ENCODE results near the gene EEF1A2. TPM values are rescaled to one million over a fixed set of nuclear protein-coding genes. Genes with fewer than 3 reads are reported as not detected.

EEF1A2 gene
- total RNA-seq, 2 donors from 2014 or later, result 2.4 TPM; not detected in 1

DNA sequence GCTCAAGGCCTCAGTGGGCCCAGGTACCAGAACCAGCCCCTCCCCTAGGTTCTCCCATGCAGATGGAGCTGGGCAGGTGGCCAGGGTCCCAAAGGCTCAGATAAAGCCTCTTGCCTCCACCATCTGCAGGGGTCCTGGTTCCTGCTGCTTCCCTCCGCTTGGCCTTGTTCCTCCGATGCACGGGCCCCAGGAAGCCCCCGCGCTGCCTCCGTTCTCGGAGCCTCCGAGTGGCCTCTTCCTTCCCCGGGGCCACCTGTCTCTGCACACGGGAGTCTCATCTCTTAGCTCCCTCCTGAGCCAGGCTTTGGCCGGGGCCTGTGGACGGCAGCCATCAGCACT, 40.2 kb upstream of the EEF1A2 start:
- no peak overlapping the region for H3K27ac ChIP-seq
- DNase-seq (ENCODE audit: low spot score) (no peak), ATAC-seq (ENCODE audit: insufficient number of reproducible peaks, low FRiP score, low read depth) (no peak)
- H3K36me3 ChIP-seq, result no peaks in the 10 kb centered on the region
- no peaks in the 10 kb centered on the region for H3K9me3 ChIP-seq
- no peak overlapping the region for H3K4me3 ChIP-seq
- TF ChIP-seq, protein P1, sequence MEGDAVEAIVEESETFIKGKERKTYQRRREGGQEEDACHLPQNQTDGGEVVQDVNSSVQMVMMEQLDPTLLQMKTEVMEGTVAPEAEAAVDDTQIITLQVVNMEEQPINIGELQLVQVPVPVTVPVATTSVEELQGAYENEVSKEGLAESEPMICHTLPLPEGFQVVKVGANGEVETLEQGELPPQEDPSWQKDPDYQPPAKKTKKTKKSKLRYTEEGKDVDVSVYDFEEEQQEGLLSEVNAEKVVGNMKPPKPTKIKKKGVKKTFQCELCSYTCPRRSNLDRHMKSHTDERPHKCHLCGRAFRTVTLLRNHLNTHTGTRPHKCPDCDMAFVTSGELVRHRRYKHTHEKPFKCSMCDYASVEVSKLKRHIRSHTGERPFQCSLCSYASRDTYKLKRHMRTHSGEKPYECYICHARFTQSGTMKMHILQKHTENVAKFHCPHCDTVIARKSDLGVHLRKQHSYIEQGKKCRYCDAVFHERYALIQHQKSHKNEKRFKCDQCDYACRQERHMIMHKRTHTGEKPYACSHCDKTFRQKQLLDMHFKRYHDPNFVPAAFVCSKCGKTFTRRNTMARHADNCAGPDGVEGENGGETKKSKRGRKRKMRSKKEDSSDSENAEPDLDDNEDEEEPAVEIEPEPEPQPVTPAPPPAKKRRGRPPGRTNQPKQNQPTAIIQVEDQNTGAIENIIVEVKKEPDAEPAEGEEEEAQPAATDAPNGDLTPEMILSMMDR (IDR thresholded peaks at IDR 0.05), result no peak
- H3K27me3 ChIP-seq (replicated peaks; ENCODE audit: insufficient read depth), result no peaks in the 10 kb centered on the region
- peaks cover 0 to 5% of the 10 kb centered on the region in 2 donors for H3K4me1 ChIP-seq (ENCODE audit: control insufficient read depth in 1 of 2, low read depth in 2 of 2)

DNA sequence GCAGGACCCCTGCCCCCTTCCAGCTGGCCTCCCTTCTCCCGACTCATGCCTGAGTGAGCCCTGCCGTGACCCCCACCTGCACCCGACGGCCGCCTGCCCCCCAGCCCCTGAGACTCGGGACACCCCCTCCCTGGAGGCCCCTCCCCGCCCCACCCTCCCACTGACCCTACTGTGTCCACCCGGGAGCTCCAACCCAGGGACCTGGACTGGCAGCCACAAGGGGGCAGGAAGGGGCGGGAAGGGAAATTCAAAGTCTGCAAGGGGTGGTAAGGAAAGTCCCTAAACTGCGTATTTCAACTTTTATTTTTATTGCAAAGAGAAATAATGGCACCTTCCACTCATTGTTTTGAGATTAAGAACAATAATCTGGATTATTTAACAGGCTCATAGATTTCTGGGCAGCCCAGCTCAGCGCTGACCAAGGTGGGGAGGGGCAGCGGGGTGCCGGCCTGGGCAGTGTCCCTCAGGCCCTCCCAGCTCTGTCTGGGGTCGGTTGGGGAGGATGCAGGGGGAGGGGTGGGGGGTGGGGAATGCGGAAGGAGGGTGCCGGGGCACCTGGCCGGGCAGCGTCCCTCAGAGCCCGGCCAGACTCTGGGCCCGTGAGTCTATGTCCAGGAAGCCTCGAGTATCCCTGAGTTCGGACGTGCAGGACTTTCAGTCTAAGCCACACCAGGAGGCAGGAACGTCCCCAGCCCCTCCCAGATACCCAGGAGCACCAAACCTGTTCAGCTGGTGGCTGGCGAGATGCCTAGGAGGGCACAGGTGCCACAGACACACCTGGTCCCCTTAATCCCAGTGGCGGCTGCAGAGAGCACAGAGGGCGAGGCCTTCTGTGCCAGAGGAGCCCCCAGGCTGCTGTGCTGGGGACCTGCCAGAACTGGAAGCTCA, 39.6 kb upstream of the EEF1A2 start:
- H3K27ac ChIP-seq, result no peak overlapping the region
- no peaks in the 10 kb centered on the region for H3K27me3 ChIP-seq (replicated peaks; ENCODE audit: insufficient read depth)
- ATAC-seq (ENCODE audit: insufficient number of reproducible peaks, low FRiP score, low read depth), result peak; percentile 5

DNA sequence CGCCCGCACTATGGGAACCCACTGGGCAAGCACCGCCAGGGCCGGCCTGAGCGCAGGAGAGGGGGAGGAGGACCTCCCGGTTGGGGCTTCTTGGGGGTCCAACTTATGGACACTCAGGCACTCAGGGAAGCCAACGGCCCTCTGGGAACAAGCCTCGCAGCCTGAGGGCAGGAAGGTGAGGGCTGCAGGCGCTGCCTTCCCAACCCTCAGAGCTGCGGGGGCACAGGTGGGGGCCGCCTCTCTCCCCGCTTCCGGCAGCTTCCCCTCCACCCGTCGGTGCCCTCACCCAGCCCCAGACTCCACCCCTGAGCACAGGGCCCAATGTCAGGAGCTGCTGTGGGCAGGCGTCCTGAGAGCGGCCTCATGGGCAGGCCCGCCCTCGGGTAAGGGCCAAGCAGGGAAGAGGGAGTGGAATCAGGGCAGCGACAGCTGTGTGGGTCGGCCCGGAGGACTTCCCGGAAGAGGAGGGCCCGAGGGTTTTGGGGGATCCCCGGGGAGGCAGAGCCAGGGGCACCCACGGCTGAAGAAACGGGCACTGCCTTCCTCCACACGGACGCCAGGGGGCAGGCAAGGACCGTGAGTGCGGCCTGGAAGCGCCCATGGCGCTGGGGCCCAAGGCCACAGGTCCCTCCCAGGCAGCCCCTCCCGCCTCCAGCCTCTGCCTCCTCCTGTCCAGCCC, 38.8 kb upstream of the EEF1A2 start:
- H3K4me1 ChIP-seq (ENCODE audit: control insufficient read depth in 1 of 2, low read depth in 2 of 2), result peaks cover 0 to 5% of the 10 kb centered on the region in 2 donors
- TF ChIP-seq, protein P1 (IDR thresholded peaks at IDR 0.05), result peak; percentile 94
- no peak for DNase-seq (ENCODE audit: low spot score)
- ATAC-seq (ENCODE audit: insufficient number of reproducible peaks, low FRiP score, low read depth), result peak; percentile 27
- H3K36me3 ChIP-seq, result no peaks in the 10 kb centered on the region
- H3K4me3 ChIP-seq, result peak overlapping the region; percentile 65
- no peaks in the 10 kb centered on the region for H3K27me3 ChIP-seq (replicated peaks; ENCODE audit: insufficient read depth)
- no peak overlapping the region for H3K27ac ChIP-seq
- H3K9me3 ChIP-seq, result no peaks in the 10 kb centered on the region

More for the DNA sequence above, 39.6 kb upstream of the EEF1A2 start:
- H3K4me1 ChIP-seq (ENCODE audit: control insufficient read depth in 1 of 2, low read depth in 2 of 2), result peaks cover 0 to 5% of the 10 kb centered on the region in 2 donors
- DNase-seq (ENCODE audit: low spot score), result no peak
- H3K4me3 ChIP-seq, result peak overlapping the region; percentile 65
- no peaks in the 10 kb centered on the region for H3K9me3 ChIP-seq
- TF ChIP-seq, protein P1 (IDR thresholded peaks at IDR 0.05), result no peak
- no peaks in the 10 kb centered on the region for H3K36me3 ChIP-seq

DNA sequence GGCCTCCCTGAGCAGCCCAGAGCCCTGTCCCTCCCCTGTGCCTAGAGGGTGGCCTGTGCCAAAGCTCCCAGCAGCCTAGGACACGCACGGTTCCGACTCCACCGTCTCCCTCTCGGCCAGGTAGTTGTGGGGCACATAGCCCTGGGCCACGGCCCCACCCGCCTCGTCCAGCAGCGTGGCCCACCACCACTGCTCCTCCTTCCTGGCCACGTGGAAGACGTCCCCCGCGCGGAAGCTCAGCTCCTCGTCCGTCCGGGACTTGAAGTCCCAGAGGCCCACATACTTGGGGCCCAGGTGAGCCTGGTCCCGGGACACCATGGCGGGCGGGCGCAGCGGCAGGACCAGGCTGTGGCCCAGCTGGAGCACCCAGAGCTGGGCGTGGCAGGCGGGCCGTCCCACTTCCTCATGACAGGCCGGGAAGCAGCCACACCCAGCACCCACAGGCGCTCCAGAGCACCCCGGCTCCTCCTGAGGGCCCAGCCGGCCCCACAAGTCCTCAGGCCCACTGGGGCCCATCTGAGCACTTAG, 38.2 kb upstream of the EEF1A2 start, which contains the start of gene PTK6:
PTK6 (minus strand) TSS at position 380 of the 528 bp plus-strand sequence; CDS start at position 318, 62 bp downstream.
- H3K27me3 ChIP-seq (replicated peaks; ENCODE audit: insufficient read depth), result no peaks in the 10 kb centered on the region
- ATAC-seq (ENCODE audit: insufficient number of reproducible peaks, low FRiP score, low read depth) (no peak), DNase-seq (ENCODE audit: low spot score) (no peak)
- no peak within 1 kb of the TSS for H3K27ac ChIP-seq
- H3K36me3 ChIP-seq, result no peaks in the 10 kb centered on the region
- TF ChIP-seq, protein P1 (IDR thresholded peaks at IDR 0.05), result no peak
- peak within 1 kb of the TSS; percentile 65 for H3K4me3 ChIP-seq
- H3K9me3 ChIP-seq, result no peaks in the 10 kb centered on the region
- H3K4me1 ChIP-seq (ENCODE audit: control insufficient read depth in 1 of 2, low read depth in 2 of 2), result peaks cover 0 to 5% of the 10 kb centered on the region in 2 donors

Measured in thoracic aorta (tissue), 2 donors.